Measurements from ENCODE around the gene IL15.

Gene IL15

GRCh38 chr4:141771889-141772830 is 135.8 kb downstream of the IL15 start:
- no peak for DNase-seq (ENCODE audit: low read depth in 2 of 2)

GRCh38 chr4:141772838-141773237 is 136.5 kb downstream of the IL15 start:
- no peak for DNase-seq (ENCODE audit: low read depth in 2 of 2)

GRCh38 chr4:141782205-141782604 is 145.8 kb downstream of the IL15 start:
- DNase-seq (ENCODE audit: low read depth in 2 of 2): no peak
